ES-I3 (cell line): ENCODE data around the gene LAMC1.
A peak's percentile ranks its signal among the peaks of the same experiment; 100 is the strongest.

Experiments
- H3K36me3 ChIP-seq: 2 replicates; pipeline ENCODE4 v1.6.1; 2013; ENCODE audit warnings: mild to moderate bottlenecking, low read length, control low read depth, moderate library complexity; ENCODE audit not compliant: insufficient read depth
- H3K4me1 ChIP-seq: 2 replicates; pipeline ENCODE4 v1.6.1; 2013; ENCODE audit warnings: mild to moderate bottlenecking, control low read depth, low read length; ENCODE audit not compliant: insufficient read depth
- H3K9ac ChIP-seq: 2 replicates; pipeline ENCODE4 v1.6.1; 2013; ENCODE audit warnings: low read depth, mild to moderate bottlenecking, low read length, moderate library complexity
- H3K9me3 ChIP-seq: 2 replicates; pipeline ENCODE4 v1.6.1; 2013; ENCODE audit warnings: mild to moderate bottlenecking, low read length, moderate library complexity; ENCODE audit not compliant: control insufficient read depth, insufficient read depth

Gene LAMC1

DNA sequence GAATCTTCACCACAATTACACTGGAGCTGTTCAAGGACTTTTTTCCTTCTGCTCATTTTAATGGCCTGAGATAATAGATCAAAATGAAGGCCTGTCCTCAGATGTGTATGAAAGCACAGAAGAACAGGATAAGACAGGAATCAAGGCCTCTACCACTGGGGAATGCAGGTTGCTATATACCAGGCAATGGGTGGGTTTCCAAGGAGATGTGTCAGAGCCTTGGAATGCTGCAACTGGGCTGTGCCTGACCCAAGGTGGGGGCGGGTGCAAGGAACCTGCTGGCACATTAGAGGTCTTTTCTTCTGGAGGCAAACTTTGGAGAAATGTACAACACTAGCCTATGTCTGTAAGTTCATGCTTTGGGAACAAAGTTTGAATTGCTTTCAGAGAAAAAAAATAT lies 141.1 kb downstream of the LAMC1 start:
- H3K9ac ChIP-seq = no peak overlapping the region
- H3K36me3 ChIP-seq = no peaks in the 10 kb centered on the region
- H3K4me1 ChIP-seq = peaks cover 27% of the 10 kb centered on the region
- no peaks in the 10 kb centered on the region for H3K9me3 ChIP-seq

- no peak overlapping the region for H3K9ac ChIP-seq
- peaks cover 25% of the 10 kb centered on the region for H3K4me1 ChIP-seq
- H3K36me3 ChIP-seq = no peaks in the 10 kb centered on the region
- no peaks in the 10 kb centered on the region for H3K9me3 ChIP-seq
Measured at GRCh38 chr1:183164963-183165362, 141.7 kb downstream of the LAMC1 start.

- H3K36me3 ChIP-seq = no peaks in the 10 kb centered on the region
- peaks cover 24% of the 10 kb centered on the region for H3K4me1 ChIP-seq
- no peaks in the 10 kb centered on the region for H3K9me3 ChIP-seq
- H3K9ac ChIP-seq = no peak overlapping the region
Measured at GRCh38 chr1:183165456-183165855, 142.2 kb downstream of the LAMC1 start.

- no peak overlapping the region for H3K9ac ChIP-seq
- no peaks in the 10 kb centered on the region for H3K9me3 ChIP-seq
- H3K4me1 ChIP-seq = peaks cover 24% of the 10 kb centered on the region
- no peaks in the 10 kb centered on the region for H3K36me3 ChIP-seq
Measured at GRCh38 chr1:183166454-183166853, 143.2 kb downstream of the LAMC1 start.

DNA sequence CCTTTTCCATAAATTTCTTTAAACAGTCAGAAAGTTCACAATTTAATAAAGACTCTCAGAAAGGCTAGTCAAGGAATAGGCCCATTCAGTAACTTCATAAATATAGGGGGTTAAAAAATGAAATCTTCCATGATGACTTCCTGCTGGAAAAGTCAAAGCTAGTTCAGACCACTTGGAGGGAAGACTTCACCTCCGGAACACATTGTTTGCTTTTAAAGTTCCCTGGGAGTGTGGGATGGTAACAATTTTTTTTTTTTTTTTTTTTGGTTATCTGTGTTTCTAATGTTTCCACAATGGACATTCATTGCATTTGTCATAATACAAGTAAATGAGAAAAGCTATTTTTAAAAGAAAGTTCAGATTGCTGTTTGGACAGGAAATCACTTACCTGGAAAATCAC lies 144.5 kb downstream of the LAMC1 start:
- Histone ChIP-seq H3K36me3 (no peaks in the 10 kb centered on the region), H3K9ac (no peak overlapping the region), H3K9me3 (no peaks in the 10 kb centered on the region), H3K4me1 (peaks cover 24% of the 10 kb centered on the region)

DNA sequence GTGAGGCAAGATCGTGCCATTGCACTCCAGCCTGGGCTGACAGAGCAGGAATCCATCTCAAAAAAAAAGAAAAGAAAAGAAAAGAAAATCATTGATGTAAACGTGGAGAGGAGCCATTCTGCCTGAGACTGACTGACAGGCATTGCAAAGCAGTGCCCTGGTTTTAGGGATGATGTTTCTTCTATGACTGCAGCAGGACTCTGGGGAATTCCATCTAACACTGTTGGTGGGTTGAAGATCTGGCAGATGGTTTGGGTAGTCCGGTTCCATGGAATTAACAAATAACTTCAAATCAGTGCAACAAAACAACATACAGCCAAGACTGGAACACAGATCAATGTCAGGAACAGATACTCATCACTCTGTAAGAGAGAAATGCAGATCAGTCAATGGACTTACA lies 145.1 kb downstream of the LAMC1 start:
- H3K36me3 ChIP-seq = no peaks in the 10 kb centered on the region
- H3K9me3 ChIP-seq = no peaks in the 10 kb centered on the region
- peaks cover 24% of the 10 kb centered on the region for H3K4me1 ChIP-seq
- H3K9ac ChIP-seq = no peak overlapping the region

DNA sequence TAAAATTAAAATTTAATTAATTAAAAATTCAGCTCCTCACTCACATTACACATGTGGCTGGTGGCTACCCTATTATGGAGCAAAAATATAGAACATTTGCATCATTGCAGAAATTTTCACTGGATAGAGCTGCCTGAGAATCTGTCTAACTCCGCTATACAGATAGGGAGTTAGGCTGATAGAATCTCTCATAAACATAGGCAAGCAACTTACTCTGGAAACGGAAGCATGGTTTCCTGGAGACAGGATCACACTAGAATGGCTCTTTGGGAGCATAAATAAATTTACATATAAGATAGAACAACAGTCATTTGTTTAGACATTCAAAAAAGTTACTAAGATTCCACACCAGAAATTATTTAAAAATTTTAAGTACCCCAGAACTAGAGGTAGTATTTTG lies 150.6 kb downstream of the LAMC1 start:
- Histone ChIP-seq H3K9me3 (no peaks in the 10 kb centered on the region), H3K36me3 (no peaks in the 10 kb centered on the region), H3K4me1 (peaks cover 11% of the 10 kb centered on the region), H3K9ac (no peak overlapping the region)

- Histone ChIP-seq H3K4me1 (peaks cover 17% of the 10 kb centered on the region), H3K9me3 (no peaks in the 10 kb centered on the region), H3K9ac (no peak overlapping the region), H3K36me3 (no peaks in the 10 kb centered on the region)
Measured at GRCh38 chr1:183175631-183176030, 152.4 kb downstream of the LAMC1 start.

DNA sequence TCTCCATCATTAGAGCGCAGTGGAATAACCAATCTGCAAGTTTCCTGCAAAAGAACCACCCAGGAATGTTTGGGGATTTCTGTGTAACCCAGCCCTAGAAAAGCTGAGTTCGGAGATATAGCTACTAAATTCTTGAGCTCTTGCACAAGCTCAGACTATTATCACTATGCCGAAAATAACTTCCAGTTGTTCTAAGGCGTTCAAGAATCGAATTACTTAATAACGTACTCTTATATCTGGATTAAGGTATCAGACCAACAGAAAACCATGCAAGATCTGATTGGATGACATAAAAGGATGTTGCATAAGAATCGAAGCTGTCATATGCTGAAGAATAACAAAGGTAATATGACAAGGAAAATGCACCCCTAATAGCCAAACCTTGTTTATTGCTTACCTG lies 155.3 kb downstream of the LAMC1 start:
- Histone ChIP-seq H3K9me3 (no peaks in the 10 kb centered on the region), H3K4me1 (peaks cover 18% of the 10 kb centered on the region), H3K36me3 (no peaks in the 10 kb centered on the region), H3K9ac (no peak overlapping the region)

- no peaks in the 10 kb centered on the region for H3K36me3 ChIP-seq
- no peak overlapping the region for H3K9ac ChIP-seq
- H3K4me1 ChIP-seq = peaks cover 18% of the 10 kb centered on the region
- no peaks in the 10 kb centered on the region for H3K9me3 ChIP-seq
Measured at GRCh38 chr1:183179033-183179432, 155.8 kb downstream of the LAMC1 start.

GRCh38 chr1:183180218-183180617 lies 157.0 kb downstream of the LAMC1 start:
- no peak overlapping the region for H3K9ac ChIP-seq

DNA sequence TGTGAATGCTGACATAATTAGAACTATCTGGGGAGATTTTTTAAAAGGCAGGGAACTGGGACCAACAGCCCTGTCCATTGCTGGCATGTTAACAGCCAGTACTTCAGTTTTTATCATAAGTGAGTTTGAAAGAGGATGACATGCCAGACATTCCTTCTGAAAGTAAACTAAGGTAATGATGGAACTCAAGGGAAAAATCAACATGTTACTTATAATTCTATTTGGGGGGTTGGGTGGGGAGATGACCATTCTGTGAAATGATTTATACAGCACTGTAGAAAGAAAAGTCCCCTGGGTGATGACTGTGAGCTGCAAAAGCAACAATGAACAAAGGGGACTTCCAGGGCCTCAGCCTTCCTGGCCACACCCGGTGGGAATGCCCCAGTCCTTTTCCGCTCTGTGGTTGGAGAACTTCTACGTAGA lies 157.4 kb downstream of the LAMC1 start:
- Histone ChIP-seq H3K9me3 (no peaks in the 10 kb centered on the region), H3K36me3 (no peaks in the 10 kb centered on the region), H3K9ac (no peak overlapping the region), H3K4me1 (peaks cover 18% of the 10 kb centered on the region)

More at GRCh38 chr1:183180218-183180617, 157.0 kb downstream of the LAMC1 start:
- Histone ChIP-seq H3K9me3 (no peaks in the 10 kb centered on the region), H3K4me1 (peaks cover 18% of the 10 kb centered on the region), H3K36me3 (no peaks in the 10 kb centered on the region)

GRCh38 chr1:183185941-183186490 lies 162.8 kb downstream of the LAMC1 start, which contains the start of gene LAMC2:
Gene LAMC2 (plus strand): TSS chr1:183186264. CDS start chr1:183186353, 89 bp downstream.
- Histone ChIP-seq H3K36me3 (no peaks in the 10 kb centered on the region), H3K4me1 (no peaks in the 10 kb centered on the region; the same call in none of the 2 replicates), H3K9me3 (no peaks in the 10 kb centered on the region), H3K9ac (peak within 1 kb of the TSS; percentile 81)

DNA sequence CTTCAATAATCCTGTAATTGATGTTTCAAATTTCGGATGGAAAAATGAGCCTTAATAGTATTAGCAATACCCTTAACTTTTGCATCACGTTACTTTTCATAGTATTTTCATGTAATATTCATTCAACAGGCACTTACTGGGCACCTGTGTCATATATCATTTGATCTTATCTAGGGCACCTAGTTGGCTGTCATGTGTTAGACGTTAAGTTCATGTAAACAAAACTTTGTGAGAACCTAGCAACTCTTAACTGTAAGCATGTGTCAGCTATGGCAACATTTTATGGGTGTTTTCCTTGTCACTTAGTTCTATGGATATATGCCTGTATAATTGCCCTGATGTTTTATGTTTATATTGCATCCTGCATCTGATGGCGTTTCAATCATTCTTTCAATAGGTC lies 163.6 kb downstream of the LAMC1 start:
- Histone ChIP-seq H3K4me1 (no peaks in the 10 kb centered on the region; the same call in none of the 2 replicates), H3K9ac (peak overlapping the region; percentile 81), H3K9me3 (no peaks in the 10 kb centered on the region), H3K36me3 (no peaks in the 10 kb centered on the region)

GRCh38 chr1:183188240-183188639 lies 165.0 kb downstream of the LAMC1 start:
- no peaks in the 10 kb centered on the region for H3K36me3 ChIP-seq
- no peaks in the 10 kb centered on the region for H3K9me3 ChIP-seq
- no peak overlapping the region for H3K9ac ChIP-seq
- no peaks in the 10 kb centered on the region; the same call in none of the 2 replicates for H3K4me1 ChIP-seq
